Activated CD4-positive, alpha-beta T cell treated with anti-CD3 and anti-CD28 coated beads, Interleukin-2, Interleukin-6, amounts not matched to agents 100 ng/mL and 50 ng/mL, durations not matched to agents 16 hours and 8 hours (primary cell): ENCODE measurements around the gene HDAC4.

Experiments
- DNase-seq: peaks from one replicate; pipeline ENCODE4 v3.0.0-alpha.2; 2020

Gene HDAC4

GRCh38 chr2:239247401-239248245 lies 153.2 kb downstream of the HDAC4 start:
- peak; percentile 28 for DNase-seq

DNA sequence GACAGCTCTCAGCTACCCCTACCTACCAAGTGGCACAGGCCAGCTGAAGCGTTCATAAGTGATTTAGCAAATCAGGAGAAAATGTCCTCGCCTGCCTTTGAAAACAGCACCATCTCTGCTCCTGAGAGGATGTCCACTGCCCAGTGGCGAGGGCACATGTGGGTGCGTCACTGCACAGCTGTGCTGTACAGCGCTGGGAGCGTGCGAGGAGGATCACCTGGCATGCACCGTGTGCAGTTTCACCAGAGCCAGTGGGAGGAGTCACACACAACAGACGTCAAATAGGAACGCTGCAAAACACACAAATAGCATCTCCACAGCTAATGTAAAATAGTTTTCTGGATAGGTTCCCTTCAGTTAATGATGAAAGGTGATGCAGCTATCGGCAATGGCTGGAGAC lies 154.1 kb downstream of the HDAC4 start:
- DNase-seq, result no peak

DNA sequence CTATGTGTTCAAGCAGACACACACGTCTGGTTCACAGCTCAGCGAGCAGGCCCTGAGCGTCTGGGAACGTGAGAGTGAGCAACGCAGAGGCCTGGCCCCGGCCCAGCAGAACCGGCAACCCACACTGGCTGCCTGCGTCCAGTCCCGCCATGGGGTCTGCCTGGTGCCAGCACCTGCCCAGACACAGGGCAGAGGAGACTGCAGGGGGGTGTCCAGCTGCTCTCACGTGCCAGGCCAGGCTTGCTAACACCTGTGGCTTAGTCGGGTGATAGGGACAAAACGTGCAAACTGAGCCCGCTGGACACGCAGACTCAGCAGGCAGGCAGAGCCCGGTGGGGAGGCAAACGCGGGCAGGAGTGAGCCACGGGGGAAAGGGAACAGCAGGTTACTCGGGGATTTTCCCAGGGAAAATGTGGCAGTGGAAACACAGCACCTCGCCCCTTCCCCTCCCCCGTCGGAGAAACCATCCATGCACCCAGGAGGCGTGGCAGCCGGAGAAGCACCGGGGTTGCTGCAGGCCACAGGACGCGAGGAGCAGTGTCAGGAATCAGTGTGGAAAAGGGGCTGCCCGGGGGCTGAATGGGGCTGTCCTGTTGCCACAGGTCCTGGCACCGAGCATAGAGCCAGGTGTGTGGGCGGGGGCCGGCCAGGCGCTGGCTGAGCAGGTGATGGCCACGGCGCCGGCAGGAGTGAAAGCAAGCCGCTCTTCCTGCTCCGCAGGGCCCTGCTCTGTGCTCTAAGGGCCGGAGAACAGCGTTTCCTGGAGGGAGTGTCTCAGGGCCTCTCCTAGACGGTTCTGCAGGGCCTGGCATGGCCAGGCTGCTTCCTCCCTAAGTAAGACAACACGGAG lies 154.7 kb downstream of the HDAC4 start:
- DNase-seq, result no peak

DNA sequence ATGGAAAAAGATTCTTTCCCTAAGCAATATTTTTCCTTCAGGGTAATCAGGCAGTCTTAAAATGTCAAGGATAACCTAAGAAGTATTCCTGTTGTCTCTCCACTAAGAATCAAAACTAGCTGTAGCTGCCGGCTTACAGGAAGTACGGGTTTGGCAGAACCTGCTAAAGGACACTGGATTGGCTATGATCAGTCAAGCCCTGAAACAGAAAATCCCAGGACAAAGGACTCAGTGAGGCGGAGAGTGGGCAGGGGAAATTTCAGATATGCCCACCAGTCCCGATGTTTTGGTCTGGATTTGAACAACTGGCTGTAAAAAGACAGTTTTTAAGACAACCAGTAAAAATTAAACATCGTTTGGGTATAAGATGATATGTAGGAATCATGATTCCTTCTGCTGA lies 155.7 kb downstream of the HDAC4 start:
- DNase-seq, result no peak

DNA sequence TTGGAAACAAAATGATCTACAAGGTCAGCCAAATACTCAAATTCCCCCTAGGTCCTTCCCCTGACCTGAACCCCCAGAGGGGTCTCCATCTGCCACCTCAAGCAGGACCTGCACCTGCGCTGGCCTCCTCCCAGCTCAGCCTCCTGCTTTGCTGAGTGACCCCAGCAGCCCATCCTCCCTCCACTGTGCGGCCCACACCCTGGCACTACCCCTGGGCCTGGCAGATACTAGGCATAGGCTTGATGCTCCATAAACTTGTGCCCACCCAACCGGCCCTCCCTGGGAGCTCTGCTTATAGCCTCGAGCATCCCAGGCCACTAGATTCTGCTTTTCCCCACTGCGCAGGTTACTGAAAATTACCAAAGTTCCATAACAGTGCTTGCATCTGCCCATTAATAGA lies 156.2 kb downstream of the HDAC4 start:
- no peak for DNase-seq

GRCh38 chr2:239241431-239241960 lies 159.3 kb downstream of the HDAC4 start:
- no peak for DNase-seq

GRCh38 chr2:239240414-239240881 lies 160.4 kb downstream of the HDAC4 start:
- no peak for DNase-seq

GRCh38 chr2:239239607-239240413 lies 161.0 kb downstream of the HDAC4 start:
- no peak for DNase-seq

- DNase-seq, result no peak
These were observed 161.8 kb downstream of the HDAC4 start for GRCh38 chr2:239238839-239239606.

GRCh38 chr2:239238381-239238780 lies 162.4 kb downstream of the HDAC4 start:
- no peak for DNase-seq

GRCh38 chr2:239236808-239237205 lies 164.0 kb downstream of the HDAC4 start:
- DNase-seq, result no peak

DNA sequence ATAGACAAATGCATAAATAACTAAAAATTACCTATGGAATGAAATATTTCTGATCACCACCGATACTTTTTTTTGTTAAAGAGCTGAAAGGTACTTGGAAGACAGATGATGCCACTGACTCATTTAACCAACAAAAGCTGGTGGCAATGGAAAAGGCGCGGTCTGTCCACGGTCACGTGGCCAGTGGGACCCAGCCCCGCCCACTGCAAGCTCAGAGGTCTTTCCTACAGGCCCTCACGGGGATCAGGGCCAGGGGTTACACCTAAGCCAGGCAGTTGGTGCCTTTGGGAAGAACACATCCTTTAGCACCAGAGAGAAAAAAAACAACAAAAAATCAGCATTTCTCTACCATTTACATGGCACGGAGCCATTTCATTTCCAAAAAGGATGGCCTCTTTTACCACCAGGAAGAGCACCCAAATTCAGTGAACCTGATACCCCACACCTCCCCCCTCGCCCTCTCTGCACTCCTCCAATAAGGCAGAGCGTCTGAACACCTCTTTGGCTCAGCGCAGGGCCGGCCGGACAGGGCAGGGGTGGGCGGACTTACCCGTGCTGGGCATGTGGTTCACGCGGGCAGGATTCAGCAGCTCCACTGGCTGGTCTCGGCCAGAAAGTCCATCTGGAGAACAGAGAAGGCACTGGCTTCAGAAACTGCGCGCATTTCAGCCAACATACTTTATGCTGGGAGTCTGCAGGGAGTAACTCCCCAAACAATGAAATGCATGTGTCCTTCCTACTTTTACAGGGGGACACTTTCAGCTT lies 164.6 kb downstream of the HDAC4 start:
- DNase-seq, result no peak

- DNase-seq, result no peak
These were observed 165.5 kb downstream of the HDAC4 start for GRCh38 chr2:239235311-239235710.

DNA sequence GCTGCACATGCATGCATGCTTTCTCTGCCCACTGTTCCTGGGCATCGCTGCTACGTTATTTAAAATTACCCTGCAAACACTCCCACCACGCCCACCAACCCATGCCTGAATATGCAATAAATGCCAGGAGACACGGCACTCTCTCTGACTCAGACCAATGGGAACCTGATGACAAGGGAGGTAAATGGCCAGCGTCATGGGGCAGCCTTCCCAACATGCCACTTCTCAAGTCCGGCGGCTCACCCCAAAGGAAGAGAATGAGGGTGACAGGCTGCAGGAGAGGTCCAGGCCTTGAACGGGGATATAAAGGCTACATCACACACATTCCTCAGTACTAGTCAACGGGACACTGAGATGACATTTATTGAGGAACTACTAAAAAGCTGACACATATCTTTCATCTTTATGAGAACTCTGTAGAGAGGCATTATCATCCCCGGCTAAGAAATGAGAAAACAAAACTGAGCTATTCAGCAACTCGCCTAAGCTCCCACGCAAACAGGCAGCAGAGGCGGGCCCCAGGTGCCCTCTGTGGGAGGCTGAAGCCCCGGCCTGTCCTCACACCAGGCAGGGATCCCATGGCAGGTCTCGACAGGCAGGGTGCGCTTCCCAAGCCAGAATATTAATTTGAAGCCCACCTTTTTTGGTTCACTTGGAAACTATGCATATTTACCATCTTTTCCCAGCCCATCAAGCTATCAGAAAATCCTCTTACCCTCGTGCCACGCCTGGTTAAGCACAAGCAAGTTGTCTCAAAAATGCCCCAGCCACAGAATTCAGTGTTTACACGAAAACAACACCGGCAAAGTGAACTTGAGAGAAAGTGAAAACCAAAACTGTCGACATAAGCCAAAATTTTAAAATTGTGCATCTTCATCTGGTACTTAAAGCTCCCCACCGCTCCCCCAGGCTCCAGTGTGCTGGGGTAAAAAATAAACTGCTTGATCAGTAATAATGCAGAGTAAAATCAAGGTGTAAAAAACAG lies 166.3 kb downstream of the HDAC4 start:
- DNase-seq, result no peak

GRCh38 chr2:239233576-239233975 lies 167.2 kb downstream of the HDAC4 start:
- DNase-seq, result no peak

- DNase-seq, result no peak
These were observed 168.6 kb downstream of the HDAC4 start for GRCh38 chr2:239232195-239232578.

GRCh38 chr2:239231231-239232194 lies 169.3 kb downstream of the HDAC4 start:
- DNase-seq, result no peak

DNA sequence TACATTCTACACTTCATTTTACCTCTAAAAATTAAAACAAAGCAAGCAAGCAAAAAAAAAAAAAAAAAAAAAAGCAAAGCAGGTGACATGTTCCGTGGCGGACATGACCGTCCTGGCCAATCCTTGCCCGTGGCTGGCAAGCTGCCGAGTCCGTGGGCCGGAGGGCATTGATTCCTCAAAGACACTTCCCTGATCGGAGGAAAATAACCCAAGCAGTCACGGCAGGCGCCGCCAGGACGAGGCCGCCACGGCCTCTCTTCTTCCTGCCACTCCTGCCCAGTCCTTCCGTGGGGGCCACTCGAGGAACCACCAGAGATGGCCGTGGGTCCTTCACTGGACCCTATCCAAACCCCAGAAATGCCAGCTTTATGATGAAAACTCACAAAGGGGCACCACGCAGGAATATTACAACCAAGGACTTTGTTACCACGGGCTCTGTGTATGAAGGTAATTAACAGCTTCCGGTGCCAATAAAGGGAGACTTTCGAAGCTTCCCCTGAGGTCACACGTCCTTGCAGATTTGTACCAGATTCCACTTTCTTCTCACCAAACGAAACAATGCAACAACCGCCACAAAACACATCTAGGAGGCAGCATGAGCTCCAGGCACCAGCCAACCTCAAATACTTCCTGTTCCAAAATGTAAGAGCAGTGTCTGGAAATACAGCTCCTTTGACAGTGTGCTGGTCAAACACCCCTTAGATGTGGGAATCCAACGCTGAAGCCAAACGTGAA lies 170.3 kb downstream of the HDAC4 start:
- no peak for DNase-seq
